ENCODE results near the gene POP7. TPM values are rescaled to one million over a fixed set of nuclear protein-coding genes. Genes with fewer than 3 reads are reported as not detected.

The POP7 gene
- total and polyA plus RNA-seq, 2 of the 4 experiments (the other 2 are of a cell fraction), result 14.9 to 38.0 TPM

GRCh38 chr7:100673302-100673941 lies 32.5 kb upstream of the POP7 start, which contains the start of gene GNB2:
TSS of gene GNB2 (plus strand) at chr7:100673740. CDS start at chr7:100676266, 2,526 bp downstream.
- dilution Hi-C loops (cut with HindIII; ENCODE audit: low sequenced_read_pairs, unreplicated experiment) (no loop called here), in situ Hi-C loops (cut with MboI; ENCODE audit: low sequenced_read_pairs) (loop anchor here (10.0 kb wide), 1 partner anchor 199 kb away; the partner anchor contains the start of gene TSC22D4), intact Hi-C loops (cut with micrococcal nuclease) (loop anchor here (1.0 to 2.0 kb wide), 3 partner anchors 61 to 87 kb away; partner anchors contain the start of genes FBXO24, LRCH4, MOSPD3 and PCOLCE)
- peak within 1 kb of the TSS; percentile 100 for H2BK20ac ChIP-seq (ENCODE audit: low read depth, low read length)
- H4K20me1 ChIP-seq (ENCODE audit: insufficient read depth, low read length), result peaks cover 32% of the 10 kb centered on the region
- H3K79me1 ChIP-seq (ENCODE audit: low read depth in 1 of 2, low read length in 2 of 2), result peaks cover 9 to 26% of the 10 kb centered on the region in 2 experiments
- H3K56ac ChIP-seq (ENCODE audit: extremely low read depth, insufficient read depth, low read length), result peak within 1 kb of the TSS; percentile 100
- peak within 1 kb of the TSS; percentile 70 to 100 for H4K8ac ChIP-seq (ENCODE audit: low read depth in 2 of 2, low read length in 2 of 2)
- peak within 1 kb of the TSS; percentile 88 for H4K5ac ChIP-seq (ENCODE audit: low read depth, low read length)
- peak within 1 kb of the TSS; percentile 100 for H2AFZ ChIP-seq (replicated peaks; ENCODE audit: low read length, poor library complexity)
- peak within 1 kb of the TSS; percentile 98 for H3K9ac ChIP-seq (ENCODE audit: low read depth, low read length)
- 0% methylated on average over 11 of the region's 65 CpGs; no CpG with 5 or more reads in 1 of the 2 experiments for WGBS, 2 experiments (ENCODE audit: extremely low coverage in 2 of 2, insufficient read length in 1 of 2)
- H2AK9ac ChIP-seq (replicated peaks; ENCODE audit: low read depth, low read length, poor library complexity), result peak within 1 kb of the TSS; percentile 99
- H3K27me3 ChIP-seq (ENCODE audit: control insufficient read depth, insufficient read depth, low read length), result no peaks in the 10 kb centered on the region
- H3K4me3 ChIP-seq (ENCODE audit: insufficient read depth, low read depth, low read length), result peak within 1 kb of the TSS; percentile 85
- peak within 1 kb of the TSS; percentile 100 for H4K91ac ChIP-seq (ENCODE audit: insufficient read depth, low read depth, low read length)
- peak within 1 kb of the TSS; percentile 98 for H2BK5ac ChIP-seq (ENCODE audit: low read depth, low read length, poor library complexity, severe bottlenecking)
- ATAC-seq (ENCODE audit: low read depth), result peak; percentile 86
- CTCF ChIA-PET, result interaction anchor here (0.6 kb wide), 2 partner anchors 61 kb away, joined by 3 read pairs; partner anchors contain the start of gene MOSPD3
- POLR2A ChIA-PET (ENCODE audit: unreplicated experiment), result interaction anchor here (0.6 kb wide), 1 partner anchor 89 kb away, joined by 3 read pairs; no protein-coding TSS in a partner anchor
- peak within 1 kb of the TSS; percentile 100 for H3K23ac ChIP-seq (ENCODE audit: low read depth, low read length)
- H3K4me1 ChIP-seq (ENCODE audit: control insufficient read depth, insufficient read depth, low read length), result peaks cover 4% of the 10 kb centered on the region; the same call in 1 of the 2 replicates
- H3K27ac ChIP-seq (ENCODE audit: insufficient read depth, low read length), result peak within 1 kb of the TSS; percentile 97
- BruUV-seq (replicated peaks), result no TSS peak
- H3K36me3 ChIP-seq (ENCODE audit: control insufficient read depth, insufficient read depth, low read length), result peaks cover 19% of the 10 kb centered on the region
- peak within 1 kb of the TSS; percentile 100 for H2BK15ac ChIP-seq (ENCODE audit: low read depth, low read length)
- H3K4ac ChIP-seq (ENCODE audit: low read depth, low read length), result peak within 1 kb of the TSS; percentile 100
- peak within 1 kb of the TSS; percentile 98 for H3K18ac ChIP-seq (ENCODE audit: low read depth, low read length)
- 0 out of 2 replicates have a peak, but pooled peaks cover 2% of the 10 kb centered on the region for H3K9me1 ChIP-seq (ENCODE audit: insufficient read depth, low read length)
- peak within 1 kb of the TSS; percentile 100 for H3K14ac ChIP-seq (replicated peaks; ENCODE audit: low read depth, low read length)
- H2BK120ac ChIP-seq (ENCODE audit: low read depth, low read length), result peak within 1 kb of the TSS; percentile 100
- H2AK5ac ChIP-seq (ENCODE audit: low read depth, low read length), result peak within 1 kb of the TSS; percentile 94
- peak within 1 kb of the TSS; percentile 83 for H3K4me2 ChIP-seq (ENCODE audit: low read depth, low read length)
- no peaks in the 10 kb centered on the region for H3K9me3 ChIP-seq (ENCODE audit: control insufficient read depth, insufficient read depth, low read length)
- DNase-seq, result peak; percentile 99
- no peak for TF ChIP-seq CEBPB (IDR thresholded peaks at IDR 0.05; ENCODE audit: low read depth, low read length)
- peak; percentile 75; the same call in 1 of the 2 replicates for TF ChIP-seq MAZ (IDR thresholded peaks at IDR 0.05; ENCODE audit: borderline replicate concordance, low read depth, low read length)
- no peak for TF ChIP-seq CTCF (conservative IDR thresholded peaks at IDR 0.05; ENCODE audit: low read depth, low read length)
- no peak for TF ChIP-seq ELK1 (IDR thresholded peaks at IDR 0.05; ENCODE audit: borderline replicate concordance, low read depth, low read length)
- TF ChIP-seq USF2 (IDR thresholded peaks at IDR 0.05; ENCODE audit: low read depth, low read length), result peak; percentile 98
- peak; percentile 11 for TF ChIP-seq RCOR1 (IDR thresholded peaks at IDR 0.05; ENCODE audit: insufficient replicate concordance, low read length)
- no peak for TF ChIP-seq SMC3 (IDR thresholded peaks at IDR 0.05; ENCODE audit: low read depth, low read length)
- peak; percentile 25; the same call in 1 of the 2 replicates for TF ChIP-seq POLR2A (IDR thresholded peaks at IDR 0.05; ENCODE audit: low read depth, low read length)
- 0 out of 2 replicates have a peak, but pooled peaks have one; percentile 16 for TF ChIP-seq FOS (IDR thresholded peaks at IDR 0.05; ENCODE audit: low read depth, low read length)
- no peak; the same call in 1 of the 2 replicates for TF ChIP-seq MXI1 (IDR thresholded peaks at IDR 0.05; ENCODE audit: borderline replicate concordance, low read depth, low read length)
- no peak for TF ChIP-seq RFX5 (IDR thresholded peaks at IDR 0.05; ENCODE audit: low read depth, low read length)
- TF ChIP-seq RAD21 (IDR thresholded peaks at IDR 0.05; ENCODE audit: low read length), result no peak
- peak; percentile 99; the same call in 1 of the 2 replicates for TF ChIP-seq CHD1 (IDR thresholded peaks at IDR 0.05; ENCODE audit: low read depth, low read length)

All from IMR-90 (cell line).